ENCODE measurements around the gene PRDM2. TPM values are rescaled to one million over a fixed set of nuclear protein-coding genes. Genes with fewer than 3 reads are reported as not detected.

PRDM2 gene
- total RNA-seq, 2 donors from 2014 or later = 43.0 to 45.4 TPM

GRCh38 chr1:13703558-13704490 lies 3.8 kb downstream of the PRDM2 start:
- peaks cover 4 to 11% of the 10 kb centered on the region in 2 donors for H3K4me1 ChIP-seq (ENCODE audit: control insufficient read depth in 1 of 2, low read depth in 2 of 2)
- no peaks in the 10 kb centered on the region for H3K36me3 ChIP-seq
- no peaks in the 10 kb centered on the region for H3K27me3 ChIP-seq (replicated peaks; ENCODE audit: insufficient read depth)
- H3K27ac ChIP-seq = no peak overlapping the region
- no peaks in the 10 kb centered on the region for H3K9me3 ChIP-seq
- ATAC-seq (ENCODE audit: insufficient number of reproducible peaks, low FRiP score, low read depth) (no peak), DNase-seq (ENCODE audit: low spot score) (no peak)
- H3K4me3 ChIP-seq = no peak overlapping the region
- no peak for TF ChIP-seq CTCF (IDR thresholded peaks at IDR 0.05)

GRCh38 chr1:13706046-13706445 lies 6.1 kb downstream of the PRDM2 start:
- peaks cover 0 to 13% of the 10 kb centered on the region in 2 donors for H3K4me1 ChIP-seq (ENCODE audit: control insufficient read depth in 1 of 2, low read depth in 2 of 2)
- H3K4me3 ChIP-seq = no peak overlapping the region
- H3K9me3 ChIP-seq = no peaks in the 10 kb centered on the region
- H3K27ac ChIP-seq = no peak overlapping the region
- no peak for TF ChIP-seq CTCF (IDR thresholded peaks at IDR 0.05)
- DNase-seq (ENCODE audit: low spot score) (no peak), ATAC-seq (ENCODE audit: insufficient number of reproducible peaks, low FRiP score, low read depth) (no peak)
- no peaks in the 10 kb centered on the region for H3K36me3 ChIP-seq
- H3K27me3 ChIP-seq (replicated peaks; ENCODE audit: insufficient read depth) = no peaks in the 10 kb centered on the region

- ATAC-seq (ENCODE audit: insufficient number of reproducible peaks, low FRiP score, low read depth) = no peak
These were observed 7.2 kb downstream of the PRDM2 start for GRCh38 chr1:13707164-13707563.

GRCh38 chr1:13708380-13708982 lies 8.5 kb downstream of the PRDM2 start:
- ATAC-seq (ENCODE audit: insufficient number of reproducible peaks, low FRiP score, low read depth) (no peak), DNase-seq (ENCODE audit: low spot score) (no peak)
- Histone ChIP-seq H3K36me3 (no peaks in the 10 kb centered on the region), H3K27ac (no peak overlapping the region), H3K4me3 (no peak overlapping the region), H3K9me3 (no peaks in the 10 kb centered on the region), H3K27me3 (replicated peaks; ENCODE audit: insufficient read depth) (no peaks in the 10 kb centered on the region), H3K4me1 (ENCODE audit: control insufficient read depth in 1 of 2, low read depth in 2 of 2) (peaks cover 0 to 10% of the 10 kb centered on the region in 2 donors)
- TF ChIP-seq CTCF (IDR thresholded peaks at IDR 0.05) = no peak

More at GRCh38 chr1:13707164-13707563, 7.2 kb downstream of the PRDM2 start:
- H3K36me3 ChIP-seq = no peaks in the 10 kb centered on the region
- no peaks in the 10 kb centered on the region for H3K9me3 ChIP-seq
- no peaks in the 10 kb centered on the region for H3K27me3 ChIP-seq (replicated peaks; ENCODE audit: insufficient read depth)
- TF ChIP-seq CTCF (IDR thresholded peaks at IDR 0.05) = no peak
- no peak overlapping the region for H3K27ac ChIP-seq
- DNase-seq (ENCODE audit: low spot score) = no peak
- H3K4me3 ChIP-seq = no peak overlapping the region
- H3K4me1 ChIP-seq (ENCODE audit: control insufficient read depth in 1 of 2, low read depth in 2 of 2) = peaks cover 0 to 10% of the 10 kb centered on the region in 2 donors

- H3K4me3 ChIP-seq = no peak overlapping the region
- DNase-seq (ENCODE audit: low spot score) (no peak), ATAC-seq (ENCODE audit: insufficient number of reproducible peaks, low FRiP score, low read depth) (no peak)
- H3K36me3 ChIP-seq = no peaks in the 10 kb centered on the region
- H3K27me3 ChIP-seq (replicated peaks; ENCODE audit: insufficient read depth) = no peaks in the 10 kb centered on the region
- no peaks in the 10 kb centered on the region for H3K9me3 ChIP-seq
- H3K27ac ChIP-seq = no peak overlapping the region
- TF ChIP-seq CTCF (IDR thresholded peaks at IDR 0.05) = no peak
- peaks cover 0 to 10% of the 10 kb centered on the region in 2 donors for H3K4me1 ChIP-seq (ENCODE audit: control insufficient read depth in 1 of 2, low read depth in 2 of 2)
These were observed 10.1 kb downstream of the PRDM2 start for GRCh38 chr1:13710086-13710485.

Data from thoracic aorta (tissue), 2 donors.